Measurements from ENCODE around the gene CHEK2.

CHEK2 gene

GRCh38 chr22:28736301-28737155 is 5.1 kb downstream of the CHEK2 start:
- no peak for DNase-seq (ENCODE audit: low read depth in 1 of 2, low spot score in 1 of 2)
- Histone ChIP-seq H3K27ac (replicated peaks) (no peak overlapping the region), H3K27me3 (ENCODE audit: insufficient read depth, poor library complexity, severe bottlenecking) (no peaks in the 10 kb centered on the region), H3K4me3 (replicated peaks; ENCODE audit: insufficient read depth, low read length) (no peak overlapping the region)
- TF ChIP-seq GABPA (IDR thresholded peaks at IDR 0.05; ENCODE audit: low read depth) (no peak), POLR2AphosphoS5 (IDR thresholded peaks at IDR 0.05; ENCODE audit: low read depth) (no peak)

DNA sequence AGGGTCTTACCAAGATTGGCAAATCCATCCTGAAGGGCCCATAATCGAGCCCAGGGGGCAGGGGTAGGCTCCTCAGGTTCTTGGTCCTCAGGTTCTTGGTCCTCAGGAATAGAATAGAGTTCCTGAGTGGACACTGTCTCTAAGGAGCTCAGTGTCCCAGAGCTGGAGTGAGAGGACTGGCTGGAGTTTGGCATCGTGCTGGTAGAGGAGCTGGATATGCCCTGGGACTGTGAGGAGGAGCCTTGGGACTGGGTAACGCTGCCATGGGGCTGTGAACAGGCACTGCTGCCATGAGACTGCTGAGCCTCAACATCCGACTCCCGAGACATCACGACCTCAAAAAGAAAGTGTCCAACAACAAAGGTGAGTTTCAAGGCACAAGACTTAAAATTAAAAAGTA is 7.2 kb downstream of the CHEK2 start:
- no peak for DNase-seq (ENCODE audit: low read depth in 1 of 2, low spot score in 1 of 2)
- no peak for TF ChIP-seq POLR2AphosphoS5 (IDR thresholded peaks at IDR 0.05; ENCODE audit: low read depth)
- TF ChIP-seq, protein P1, sequence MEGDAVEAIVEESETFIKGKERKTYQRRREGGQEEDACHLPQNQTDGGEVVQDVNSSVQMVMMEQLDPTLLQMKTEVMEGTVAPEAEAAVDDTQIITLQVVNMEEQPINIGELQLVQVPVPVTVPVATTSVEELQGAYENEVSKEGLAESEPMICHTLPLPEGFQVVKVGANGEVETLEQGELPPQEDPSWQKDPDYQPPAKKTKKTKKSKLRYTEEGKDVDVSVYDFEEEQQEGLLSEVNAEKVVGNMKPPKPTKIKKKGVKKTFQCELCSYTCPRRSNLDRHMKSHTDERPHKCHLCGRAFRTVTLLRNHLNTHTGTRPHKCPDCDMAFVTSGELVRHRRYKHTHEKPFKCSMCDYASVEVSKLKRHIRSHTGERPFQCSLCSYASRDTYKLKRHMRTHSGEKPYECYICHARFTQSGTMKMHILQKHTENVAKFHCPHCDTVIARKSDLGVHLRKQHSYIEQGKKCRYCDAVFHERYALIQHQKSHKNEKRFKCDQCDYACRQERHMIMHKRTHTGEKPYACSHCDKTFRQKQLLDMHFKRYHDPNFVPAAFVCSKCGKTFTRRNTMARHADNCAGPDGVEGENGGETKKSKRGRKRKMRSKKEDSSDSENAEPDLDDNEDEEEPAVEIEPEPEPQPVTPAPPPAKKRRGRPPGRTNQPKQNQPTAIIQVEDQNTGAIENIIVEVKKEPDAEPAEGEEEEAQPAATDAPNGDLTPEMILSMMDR (IDR thresholded peaks at IDR 0.05; ENCODE audit: insufficient read depth, low read length) = no peak
- no peak for TF ChIP-seq GABPA (IDR thresholded peaks at IDR 0.05; ENCODE audit: low read depth)
- TF ChIP-seq SPI1 (IDR thresholded peaks at IDR 0.05; ENCODE audit: borderline replicate concordance, low read depth) = no peak
- no peak for TF ChIP-seq REST (IDR thresholded peaks at IDR 0.05; ENCODE audit: insufficient replicate concordance, low read depth)
- no peak overlapping the region for H3K4me3 ChIP-seq (replicated peaks; ENCODE audit: insufficient read depth, low read length)
- H3K27ac ChIP-seq (replicated peaks) = no peak overlapping the region
- H3K27me3 ChIP-seq (ENCODE audit: insufficient read depth, poor library complexity, severe bottlenecking) = no peaks in the 10 kb centered on the region

- H3K27ac ChIP-seq (replicated peaks) = no peak overlapping the region
- no peak for DNase-seq (ENCODE audit: low read depth in 1 of 2, low spot score in 1 of 2)
- H3K27me3 ChIP-seq (ENCODE audit: insufficient read depth, poor library complexity, severe bottlenecking) = no peaks in the 10 kb centered on the region
- no peak for TF ChIP-seq REST (IDR thresholded peaks at IDR 0.05; ENCODE audit: insufficient replicate concordance, low read depth)
- TF ChIP-seq POLR2AphosphoS5 (IDR thresholded peaks at IDR 0.05; ENCODE audit: low read depth) = no peak
- no peak for TF ChIP-seq SPI1 (IDR thresholded peaks at IDR 0.05; ENCODE audit: borderline replicate concordance, low read depth)
- no peak for TF ChIP-seq GABPA (IDR thresholded peaks at IDR 0.05; ENCODE audit: low read depth)
- TF ChIP-seq, protein P1 (IDR thresholded peaks at IDR 0.05; ENCODE audit: insufficient read depth, low read length) = no peak
- H3K4me3 ChIP-seq (replicated peaks; ENCODE audit: insufficient read depth, low read length) = no peak overlapping the region
These were observed 11.4 kb downstream of the CHEK2 start for GRCh38 chr22:28730179-28730578.

DNA sequence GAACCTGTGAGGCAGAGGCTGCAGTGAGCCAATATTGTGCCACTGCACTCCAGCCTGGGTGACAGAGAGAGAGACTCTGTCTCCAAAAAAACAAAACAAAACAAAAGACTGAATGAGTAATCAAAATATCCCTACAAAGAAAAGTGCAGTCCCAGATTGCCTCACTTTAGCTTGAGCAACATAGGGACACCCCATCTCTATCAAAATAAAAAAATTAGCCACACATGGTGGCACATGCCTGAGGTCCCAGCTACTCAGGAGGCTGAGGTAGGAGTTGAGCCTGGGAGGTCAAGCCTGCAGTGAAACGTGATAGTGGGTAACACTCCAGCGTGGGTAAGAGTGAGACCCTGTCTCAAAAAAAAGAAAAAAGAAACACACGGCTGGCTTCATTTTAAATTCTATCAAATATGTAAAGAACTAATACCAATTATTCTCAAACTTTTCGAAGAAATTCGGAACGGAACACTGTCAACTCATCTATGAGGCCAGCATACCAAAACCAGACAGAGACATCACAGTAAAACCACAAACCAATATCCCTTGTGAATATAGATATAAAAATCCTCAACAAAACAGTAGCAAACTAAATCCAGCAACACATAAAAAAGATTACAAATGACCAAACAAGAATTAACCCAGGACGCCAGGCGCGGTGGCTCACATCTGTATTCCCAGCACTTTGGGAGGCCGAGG is 12.9 kb downstream of the CHEK2 start:
- no peak for DNase-seq (ENCODE audit: low read depth in 1 of 2, low spot score in 1 of 2)
- H3K27ac ChIP-seq (replicated peaks) = no peak overlapping the region
- no peak for TF ChIP-seq SPI1 (IDR thresholded peaks at IDR 0.05; ENCODE audit: borderline replicate concordance, low read depth)
- no peak for TF ChIP-seq REST (IDR thresholded peaks at IDR 0.05; ENCODE audit: insufficient replicate concordance, low read depth)
- no peak for TF ChIP-seq GABPA (IDR thresholded peaks at IDR 0.05; ENCODE audit: low read depth)
- TF ChIP-seq POLR2AphosphoS5 (IDR thresholded peaks at IDR 0.05; ENCODE audit: low read depth) = no peak
- TF ChIP-seq, protein P1 (IDR thresholded peaks at IDR 0.05; ENCODE audit: insufficient read depth, low read length) = no peak
- H3K4me3 ChIP-seq (replicated peaks; ENCODE audit: insufficient read depth, low read length) = no peak overlapping the region
- H3K27me3 ChIP-seq (ENCODE audit: insufficient read depth, poor library complexity, severe bottlenecking) = no peaks in the 10 kb centered on the region
